ENCODE measurements around the gene AKAP6. TPM values are rescaled to one million over a fixed set of nuclear protein-coding genes. Genes with fewer than 3 reads are reported as not detected.

AKAP6 gene
- total RNA-seq, 2 experiments from 2014 or later: 1.2 to 1.4 TPM

DNA sequence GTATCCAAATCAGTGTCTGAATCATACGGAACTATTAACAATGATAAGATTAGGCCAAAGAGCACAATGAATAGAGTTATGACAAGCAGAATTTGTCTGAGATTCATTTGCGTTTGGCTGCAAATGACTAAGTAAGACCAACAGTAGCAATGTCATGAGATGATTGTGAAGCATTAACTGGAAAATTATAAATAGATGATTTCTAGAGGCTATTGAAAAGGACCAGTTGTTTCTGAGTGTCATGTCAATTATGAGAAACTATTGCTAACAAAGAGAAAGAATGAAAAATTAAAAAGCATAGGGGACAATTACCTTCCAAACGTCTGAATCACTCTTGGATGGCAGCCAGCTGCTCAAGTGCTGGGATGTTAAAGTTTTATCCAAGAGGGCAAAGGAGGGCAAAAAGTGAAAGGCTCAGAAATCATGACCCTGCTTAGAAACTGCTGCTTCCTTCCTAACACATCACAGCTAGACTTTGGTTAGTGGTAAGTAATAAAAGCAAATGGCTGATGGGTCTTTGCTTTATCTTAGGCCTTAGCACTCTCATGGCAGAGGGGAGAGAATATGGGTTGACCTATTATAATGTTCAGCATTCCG, 89.0 kb downstream of the AKAP6 start:
- intact Hi-C loops (cut with micrococcal nuclease): no loop called here
- no peaks in the 10 kb centered on the region for H3K4me1 Mint-ChIP-seq (ENCODE audit: low read depth)
- POLR2A ChIA-PET: no interaction called here

DNA sequence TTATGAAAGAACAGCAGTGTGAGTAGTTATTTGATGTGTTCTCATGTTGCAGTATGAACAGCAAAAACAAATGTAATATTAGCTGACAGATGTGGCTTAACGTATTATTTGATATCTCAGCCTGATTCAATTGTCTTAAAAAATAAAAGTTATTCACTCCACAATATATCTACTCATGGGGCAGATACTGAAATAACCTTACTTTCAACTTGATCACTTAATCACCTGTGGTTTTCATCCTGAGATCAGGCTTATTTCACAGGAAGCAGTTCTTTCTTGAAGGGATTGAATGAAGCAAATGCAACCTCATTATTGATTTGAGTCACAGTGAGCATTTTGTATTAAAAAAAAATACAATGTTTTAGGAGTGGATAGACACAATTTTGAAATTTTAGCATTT, 90.3 kb downstream of the AKAP6 start:
- ATAC-seq: no peak
- Mint-ChIP-seq H3K27me3 (no peaks in the 10 kb centered on the region), H3K27ac (no peak overlapping the region), H3K4me3 (no peak overlapping the region), H3K36me3 (ENCODE audit: low read depth) (no peaks in the 10 kb centered on the region), H3K4me1 (ENCODE audit: low read depth) (no peaks in the 10 kb centered on the region), H3K9me3 (peaks cover 3% of the 10 kb centered on the region)
- POLR2A ChIA-PET: no interaction called here
- TF ChIP-seq, protein P1, sequence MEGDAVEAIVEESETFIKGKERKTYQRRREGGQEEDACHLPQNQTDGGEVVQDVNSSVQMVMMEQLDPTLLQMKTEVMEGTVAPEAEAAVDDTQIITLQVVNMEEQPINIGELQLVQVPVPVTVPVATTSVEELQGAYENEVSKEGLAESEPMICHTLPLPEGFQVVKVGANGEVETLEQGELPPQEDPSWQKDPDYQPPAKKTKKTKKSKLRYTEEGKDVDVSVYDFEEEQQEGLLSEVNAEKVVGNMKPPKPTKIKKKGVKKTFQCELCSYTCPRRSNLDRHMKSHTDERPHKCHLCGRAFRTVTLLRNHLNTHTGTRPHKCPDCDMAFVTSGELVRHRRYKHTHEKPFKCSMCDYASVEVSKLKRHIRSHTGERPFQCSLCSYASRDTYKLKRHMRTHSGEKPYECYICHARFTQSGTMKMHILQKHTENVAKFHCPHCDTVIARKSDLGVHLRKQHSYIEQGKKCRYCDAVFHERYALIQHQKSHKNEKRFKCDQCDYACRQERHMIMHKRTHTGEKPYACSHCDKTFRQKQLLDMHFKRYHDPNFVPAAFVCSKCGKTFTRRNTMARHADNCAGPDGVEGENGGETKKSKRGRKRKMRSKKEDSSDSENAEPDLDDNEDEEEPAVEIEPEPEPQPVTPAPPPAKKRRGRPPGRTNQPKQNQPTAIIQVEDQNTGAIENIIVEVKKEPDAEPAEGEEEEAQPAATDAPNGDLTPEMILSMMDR (IDR thresholded peaks at IDR 0.05): no peak
- intact Hi-C loops (cut with micrococcal nuclease): no loop called here
- CTCF ChIA-PET: no interaction called here
- no peak for DNase-seq

More for the DNA sequence above, 89.0 kb downstream of the AKAP6 start:
- CTCF ChIA-PET: no interaction called here
- peaks cover 3% of the 10 kb centered on the region for H3K9me3 Mint-ChIP-seq
- TF ChIP-seq, protein P1 (IDR thresholded peaks at IDR 0.05): no peak
- no peak for ATAC-seq
- no peak overlapping the region for H3K27ac Mint-ChIP-seq
- no peak overlapping the region for H3K4me3 Mint-ChIP-seq
- DNase-seq: no peak
- no peaks in the 10 kb centered on the region for H3K27me3 Mint-ChIP-seq
- no peaks in the 10 kb centered on the region for H3K36me3 Mint-ChIP-seq (ENCODE audit: low read depth)

DNA sequence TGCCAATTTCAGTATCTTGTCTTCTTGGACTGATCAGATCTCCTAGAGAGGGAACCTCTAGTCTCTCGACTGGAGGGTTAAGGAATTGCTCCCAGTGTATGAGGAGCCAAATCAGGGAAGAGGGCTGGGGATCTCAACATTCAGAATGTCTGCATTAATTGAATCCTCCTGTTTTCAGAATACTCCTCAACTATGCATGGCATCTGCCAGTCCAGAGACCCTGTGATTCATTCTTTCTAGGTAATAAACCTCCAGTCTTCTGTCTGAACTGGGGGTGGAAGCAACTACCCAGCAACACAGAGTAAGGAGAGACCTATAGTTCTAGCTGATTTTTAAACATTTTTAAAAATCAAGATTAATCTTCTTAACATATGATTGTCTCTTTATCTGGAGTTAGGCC, 92.7 kb downstream of the AKAP6 start:
- Mint-ChIP-seq H3K4me1 (ENCODE audit: low read depth) (no peaks in the 10 kb centered on the region), H3K4me3 (no peak overlapping the region), H3K27ac (no peak overlapping the region), H3K27me3 (no peaks in the 10 kb centered on the region), H3K36me3 (ENCODE audit: low read depth) (no peaks in the 10 kb centered on the region), H3K9me3 (peaks cover 3% of the 10 kb centered on the region)
- DNase-seq: no peak
- no peak for ATAC-seq
- intact Hi-C loops (cut with micrococcal nuclease): no loop called here
- ChIA-PET CTCF (no interaction called here), POLR2A (no interaction called here)
- TF ChIP-seq, protein P1 (IDR thresholded peaks at IDR 0.05): no peak

DNA sequence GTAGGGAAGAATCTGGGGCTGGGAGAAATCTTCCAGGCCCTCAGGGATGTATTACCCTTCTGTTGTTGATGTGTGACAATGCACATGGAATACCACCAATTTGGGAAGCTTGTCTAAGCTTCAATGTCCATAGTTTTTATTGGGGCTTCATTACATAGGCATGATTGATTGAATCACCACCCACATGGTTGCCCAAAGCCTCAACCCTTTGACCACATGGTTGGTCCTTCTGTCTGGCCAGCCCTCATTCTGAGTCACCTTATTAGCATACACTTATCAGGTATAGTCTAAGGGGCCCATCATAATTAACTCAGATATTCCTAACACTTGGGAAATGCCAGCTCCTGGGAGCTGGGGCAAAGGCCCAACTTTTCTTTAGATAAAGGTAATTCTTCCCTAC, 93.3 kb downstream of the AKAP6 start:
- intact Hi-C loops (cut with micrococcal nuclease): no loop called here
- H3K9me3 Mint-ChIP-seq: peaks cover 3% of the 10 kb centered on the region
- no peak overlapping the region for H3K4me3 Mint-ChIP-seq
- no peaks in the 10 kb centered on the region for H3K36me3 Mint-ChIP-seq (ENCODE audit: low read depth)
- TF ChIP-seq, protein P1 (IDR thresholded peaks at IDR 0.05): no peak
- H3K27ac Mint-ChIP-seq: no peak overlapping the region
- ATAC-seq (no peak), DNase-seq (no peak)
- ChIA-PET CTCF (no interaction called here), POLR2A (no interaction called here)
- no peaks in the 10 kb centered on the region for H3K4me1 Mint-ChIP-seq (ENCODE audit: low read depth)
- no peaks in the 10 kb centered on the region for H3K27me3 Mint-ChIP-seq

DNA sequence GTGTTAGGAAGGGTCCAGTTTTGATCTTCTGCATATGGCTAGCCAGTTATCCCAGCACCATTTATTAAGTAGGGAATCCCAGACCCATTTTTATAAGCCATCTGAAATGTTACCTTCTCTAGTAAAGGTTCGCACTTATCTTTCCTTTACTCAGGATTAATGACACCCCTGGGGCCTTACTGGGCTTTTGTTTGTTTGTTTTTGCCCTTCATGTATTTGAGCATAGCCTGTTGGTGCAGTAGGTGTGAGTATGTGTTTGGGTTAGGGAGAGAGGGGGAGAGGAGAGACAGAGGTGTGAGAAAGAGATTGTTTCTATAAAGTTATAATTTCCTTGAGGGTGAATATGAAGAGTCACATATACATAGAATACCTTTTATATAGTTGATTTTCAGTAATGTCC, 96.9 kb downstream of the AKAP6 start:
- Mint-ChIP-seq H3K27me3 (no peaks in the 10 kb centered on the region), H3K4me1 (ENCODE audit: low read depth) (no peaks in the 10 kb centered on the region), H3K9me3 (peaks cover 3% of the 10 kb centered on the region), H3K36me3 (ENCODE audit: low read depth) (no peaks in the 10 kb centered on the region), H3K4me3 (no peak overlapping the region), H3K27ac (no peak overlapping the region)
- ChIA-PET POLR2A (no interaction called here), CTCF (no interaction called here)
- intact Hi-C loops (cut with micrococcal nuclease): no loop called here
- no peak for DNase-seq
- no peak for ATAC-seq
- TF ChIP-seq, protein P1 (IDR thresholded peaks at IDR 0.05): no peak
